HG03439 (cell line): ENCODE results near the gene MAP3K5.
"Not testable (repeated sequence)": the region's sequence is repeated elsewhere in the genome, so short reads cannot be mapped to it uniquely, and the experiment has no call there.

Experiments used
- ATAC-seq: cut with Tn5 transposase; IDR thresholded peaks from one replicate; pipeline ENCODE4 v1.9.1; 2021; ENCODE audit warnings: mild to moderate bottlenecking, moderate library complexity; ENCODE audit not compliant: unreplicated experiment

Gene MAP3K5

GRCh38 chr6:136693090-136693489, 99.2 kb downstream of the MAP3K5 start:
- no peak for ATAC-seq

- ATAC-seq = not testable (repeated sequence)
Measured at GRCh38 chr6:136687894-136688293, 104.4 kb downstream of the MAP3K5 start.

- ATAC-seq = no peak
Measured at GRCh38 chr6:136685540-136686108, 106.7 kb downstream of the MAP3K5 start.

GRCh38 chr6:136684466-136684865, 107.8 kb downstream of the MAP3K5 start:
- no peak for ATAC-seq

GRCh38 chr6:136683209-136683941, 108.9 kb downstream of the MAP3K5 start:
- ATAC-seq = no peak

- no peak for ATAC-seq
Measured at GRCh38 chr6:136682292-136682691, 110.0 kb downstream of the MAP3K5 start.

GRCh38 chr6:136677822-136678221, 114.5 kb downstream of the MAP3K5 start:
- ATAC-seq = no peak

- ATAC-seq = no peak
Measured at GRCh38 chr6:136677344-136677743, 114.9 kb downstream of the MAP3K5 start.

GRCh38 chr6:136676075-136676474, 116.2 kb downstream of the MAP3K5 start:
- no peak for ATAC-seq

- no peak for ATAC-seq
Measured at GRCh38 chr6:136673571-136673970, 118.7 kb downstream of the MAP3K5 start.

GRCh38 chr6:136672144-136672543, 120.1 kb downstream of the MAP3K5 start:
- ATAC-seq = no peak

GRCh38 chr6:136669299-136669699, 123.0 kb downstream of the MAP3K5 start:
- no peak for ATAC-seq

GRCh38 chr6:136668571-136668970, 123.7 kb downstream of the MAP3K5 start:
- ATAC-seq = no peak

- ATAC-seq = no peak
Measured at GRCh38 chr6:136666041-136666440, 126.2 kb downstream of the MAP3K5 start.

- no peak for ATAC-seq
Measured at GRCh38 chr6:136662347-136663237, 129.7 kb downstream of the MAP3K5 start.

- no peak for ATAC-seq
Measured at GRCh38 chr6:136660727-136661126, 131.6 kb downstream of the MAP3K5 start.

GRCh38 chr6:136659991-136660499, 132.2 kb downstream of the MAP3K5 start:
- no peak for ATAC-seq

- ATAC-seq = no peak
Measured at GRCh38 chr6:136658711-136659110, 133.6 kb downstream of the MAP3K5 start.

- ATAC-seq = no peak
Measured at GRCh38 chr6:136657666-136658065, 134.6 kb downstream of the MAP3K5 start.

- no peak for ATAC-seq
Measured at GRCh38 chr6:136656121-136656520, 136.2 kb downstream of the MAP3K5 start.

GRCh38 chr6:136655239-136656014, 136.8 kb downstream of the MAP3K5 start:
- no peak for ATAC-seq
